Fibroblast of peridontal ligament (primary cell): ENCODE data around the gene TMEM250.
A peak's percentile ranks its signal among the peaks of the same experiment; 100 is the strongest.
"Not testable (repeated sequence)": the region's sequence is repeated elsewhere in the genome, so short reads cannot be mapped to it uniquely, and the experiment has no call there.

Experiments used
- DNase-seq: peaks from one replicate; pipeline ENCODE4 v3.0.0-alpha.2; 2010; ENCODE audit errors: extremely low read depth

The TMEM250 gene

DNA sequence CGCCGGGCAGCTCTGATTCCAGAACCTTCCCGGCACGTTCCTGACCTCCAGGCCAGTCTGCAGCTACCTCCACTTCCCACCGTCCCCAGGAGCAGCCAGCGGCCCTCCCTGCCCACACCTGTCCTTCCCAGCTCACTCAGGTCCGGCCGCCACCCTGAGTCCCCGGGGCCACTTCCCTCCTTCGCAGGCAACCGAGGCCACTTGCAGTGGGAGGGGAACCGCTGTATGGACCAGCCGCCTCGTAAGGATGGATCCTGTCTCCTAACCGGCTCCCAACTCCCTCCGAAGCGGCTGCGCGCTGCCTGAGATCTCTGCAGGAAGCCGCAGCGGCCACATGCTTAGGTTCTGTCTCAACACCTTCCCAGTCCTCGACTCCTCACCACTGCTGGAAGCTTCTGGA is 7.5 kb downstream of the TMEM250 start:
- no peak for DNase-seq

- no peak for DNase-seq
These were observed 8.3 kb downstream of the TMEM250 start for GRCh38 chr9:136110082-136111061.

GRCh38 chr9:136109351-136110081 is 9.2 kb downstream of the TMEM250 start:
- peak; percentile 82 for DNase-seq

DNA sequence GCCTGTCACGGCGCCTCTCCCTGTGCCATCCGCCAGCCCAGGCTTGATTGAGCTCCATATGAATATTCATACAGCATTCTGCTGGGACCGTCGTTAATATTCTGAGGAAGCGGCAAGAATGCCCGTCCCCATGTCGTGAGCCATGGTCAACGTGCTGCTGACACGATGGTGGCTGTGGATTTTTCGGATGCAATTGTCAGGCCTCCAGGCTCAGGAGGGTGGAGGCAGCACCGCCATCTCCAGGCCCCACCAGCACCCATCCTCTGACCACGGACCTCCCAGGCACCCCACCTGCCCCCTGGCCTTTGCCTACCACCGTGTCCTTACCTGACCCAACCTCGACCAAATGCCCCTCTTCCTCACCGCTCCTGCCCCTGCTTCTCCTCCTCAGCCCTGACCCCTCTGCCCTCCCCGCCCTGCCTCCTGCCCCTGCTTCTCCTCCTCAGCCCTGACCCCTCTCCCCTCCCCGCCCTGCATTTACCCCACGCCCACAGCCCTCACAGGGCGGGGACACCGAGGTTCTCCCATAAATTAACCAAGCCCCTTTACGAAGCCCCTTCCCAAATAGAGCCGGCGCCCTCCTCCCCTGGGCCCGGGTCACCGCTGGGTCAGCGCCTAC is 9.9 kb downstream of the TMEM250 start:
- DNase-seq, result no peak

GRCh38 chr9:136107953-136108647 is 10.6 kb downstream of the TMEM250 start:
- DNase-seq, result no peak

GRCh38 chr9:136107155-136107952 is 11.3 kb downstream of the TMEM250 start:
- no peak for DNase-seq

DNA sequence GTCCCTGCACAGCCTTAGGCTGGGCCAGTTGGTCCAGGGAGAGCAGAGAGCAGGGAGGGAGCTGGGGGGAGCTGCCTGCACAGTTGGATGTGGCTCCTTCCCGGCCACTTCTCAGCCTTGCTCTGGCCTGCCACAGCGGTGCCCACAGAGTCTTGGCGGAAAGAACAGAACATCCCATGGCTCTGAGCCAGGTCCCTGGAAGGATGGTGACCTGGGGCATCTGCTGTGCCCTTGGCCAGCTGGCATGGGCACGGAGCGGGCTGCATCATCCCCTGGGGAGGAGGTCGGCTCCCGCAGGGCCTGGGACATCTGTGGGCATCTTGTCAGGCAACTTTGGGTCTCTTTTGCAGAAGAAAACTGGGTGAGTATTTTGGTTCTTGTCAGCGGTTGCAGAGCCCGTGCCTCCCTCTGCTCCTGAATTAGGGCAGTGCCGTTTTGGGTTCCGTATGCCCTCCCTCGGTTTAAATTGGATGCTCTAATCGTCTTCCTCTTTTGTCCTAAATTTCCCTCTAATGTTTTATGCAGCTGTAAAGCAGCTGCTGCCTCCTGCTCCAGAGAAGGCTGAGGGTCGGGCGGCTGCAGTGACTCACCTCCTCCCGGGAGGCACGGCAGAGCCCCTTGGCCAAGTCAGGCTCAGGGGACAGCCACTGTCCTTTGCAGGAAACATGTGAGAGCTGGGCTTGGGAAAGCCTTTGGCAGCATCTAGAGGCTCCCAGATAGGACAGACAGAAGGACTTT is 13.1 kb downstream of the TMEM250 start:
- no peak for DNase-seq

- no peak for DNase-seq
These were observed 13.8 kb downstream of the TMEM250 start for GRCh38 chr9:136104916-136105315.

DNA sequence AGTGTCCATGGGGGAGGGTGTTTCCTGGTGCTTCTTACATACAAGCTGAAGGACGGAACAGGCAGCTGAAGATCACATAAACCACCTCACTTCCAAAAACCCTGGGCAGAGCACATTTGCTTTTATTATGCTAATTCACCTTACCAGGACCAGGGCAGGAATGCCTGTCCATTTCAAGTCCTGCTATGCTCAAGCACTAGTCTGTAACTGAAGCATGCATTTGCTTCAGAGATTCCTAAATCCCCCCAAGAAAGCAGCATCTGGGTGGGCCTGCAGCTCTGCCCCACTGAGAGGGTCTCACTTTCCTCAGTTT is 14.2 kb downstream of the TMEM250 start:
- DNase-seq, result no peak

DNA sequence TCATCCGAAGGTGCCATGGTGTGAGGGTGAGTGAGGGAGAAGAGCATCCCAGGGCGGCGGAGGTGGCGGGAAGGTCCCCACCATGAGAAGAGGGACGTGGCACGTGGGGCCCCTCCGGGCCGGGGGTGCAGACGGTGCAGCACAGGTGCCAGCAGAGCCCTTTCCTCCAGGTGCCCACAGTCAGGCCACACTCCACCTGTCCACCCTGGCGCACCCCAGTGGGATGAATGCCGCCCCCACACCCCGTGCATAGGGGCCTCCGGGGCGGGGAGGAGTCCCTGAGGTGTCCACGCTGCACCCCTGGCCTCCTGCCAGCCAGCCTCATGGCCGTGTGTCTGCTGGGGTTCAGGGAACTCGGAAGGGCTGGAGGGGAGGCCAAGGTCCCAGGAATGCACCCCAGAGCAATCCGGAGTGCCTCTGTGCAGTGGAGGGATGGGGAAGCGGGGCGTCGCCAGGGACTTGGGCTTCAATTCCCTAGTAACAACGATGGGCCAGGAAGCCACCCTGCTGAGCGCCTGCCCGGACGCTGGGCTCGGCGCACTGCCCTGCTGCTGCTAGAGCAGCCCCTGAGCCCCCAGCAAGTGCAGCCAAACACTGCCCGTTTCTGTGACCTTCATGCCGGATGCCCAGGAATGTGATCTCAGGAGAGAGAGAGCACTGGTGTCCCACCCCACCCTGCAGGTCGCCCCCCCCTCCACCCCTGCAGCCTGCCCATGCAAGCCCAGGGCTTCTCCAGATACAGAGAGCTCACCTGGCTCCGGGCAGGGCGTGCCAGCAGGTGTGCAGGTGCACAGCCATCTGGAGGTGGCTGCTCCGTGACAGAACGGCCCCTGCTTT is 14.8 kb downstream of the TMEM250 start:
- DNase-seq, result no peak

DNA sequence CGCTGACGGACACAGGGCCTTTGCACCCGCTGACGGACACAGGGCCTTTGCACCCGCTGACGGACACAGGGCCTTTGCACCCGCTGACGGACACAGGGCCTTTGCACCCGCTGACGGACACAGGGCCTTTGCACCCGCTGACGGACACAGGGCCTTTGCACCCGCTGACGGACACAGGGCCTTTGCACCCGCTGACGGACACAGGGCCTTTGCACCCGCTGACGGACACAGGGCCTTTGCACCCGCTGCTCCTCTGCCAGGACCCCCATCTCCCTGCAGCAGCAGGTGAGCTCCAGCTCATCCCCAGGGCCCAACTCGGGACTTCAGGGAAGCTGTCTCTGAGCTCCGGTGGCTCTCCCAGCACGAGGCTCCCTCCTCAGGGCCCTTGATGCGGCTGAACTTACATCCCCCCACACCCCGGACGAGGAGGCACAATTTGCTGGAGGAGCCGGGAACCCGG is 17.0 kb downstream of the TMEM250 start:
- DNase-seq, result not testable (repeated sequence)

- no peak for DNase-seq
These were observed 17.7 kb downstream of the TMEM250 start for GRCh38 chr9:136100700-136101614.

DNA sequence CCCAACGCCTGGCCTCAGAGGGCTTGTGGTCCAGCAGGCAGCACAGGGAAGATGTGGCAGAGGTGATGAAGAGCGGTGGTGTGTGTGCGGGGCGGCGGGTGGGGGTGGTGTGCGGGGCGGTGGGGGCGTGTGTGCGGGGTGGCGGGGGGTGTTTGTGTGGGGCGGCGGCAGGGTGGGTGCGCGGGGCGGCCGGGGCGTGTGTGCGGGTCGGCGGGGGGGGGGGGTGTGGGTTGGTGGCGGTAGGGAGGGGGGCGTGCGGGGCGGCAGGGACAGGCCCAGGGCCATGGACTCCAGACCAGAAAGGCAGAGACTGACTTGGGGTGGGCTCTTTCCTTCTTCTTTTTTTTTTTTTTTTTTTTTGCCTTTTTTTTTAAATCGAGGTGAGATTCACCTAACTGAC is 19.1 kb downstream of the TMEM250 start:
- DNase-seq, result no peak

GRCh38 chr9:136098844-136099243 is 19.8 kb downstream of the TMEM250 start:
- DNase-seq, result no peak

GRCh38 chr9:136098210-136098609 is 20.5 kb downstream of the TMEM250 start:
- DNase-seq, result no peak

DNA sequence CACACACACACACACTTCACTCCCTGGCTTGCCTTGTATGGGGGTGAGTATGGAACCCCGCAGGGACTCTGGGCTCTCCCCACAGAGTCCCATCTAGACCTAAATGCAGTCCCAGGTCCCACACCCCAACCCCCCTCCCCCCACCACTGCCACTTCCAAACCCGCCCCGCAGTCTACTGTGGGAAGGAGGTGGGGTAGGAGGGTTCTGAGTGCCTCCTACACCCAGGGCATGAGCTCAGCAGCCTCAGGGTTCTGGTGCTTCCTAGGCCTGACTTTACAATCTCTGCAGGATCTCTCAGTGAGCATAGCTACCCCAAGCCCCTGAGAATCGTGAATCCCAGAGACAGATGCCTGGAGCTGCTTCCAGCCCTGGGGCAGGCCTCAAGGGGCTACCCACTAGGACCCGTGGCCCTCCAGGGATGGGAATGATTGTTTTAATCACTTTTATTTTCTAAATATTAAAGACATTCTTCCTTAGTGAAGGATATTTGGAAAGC is 22.1 kb downstream of the TMEM250 start:
- DNase-seq, result no peak

GRCh38 chr9:136095070-136096058 is 23.3 kb downstream of the TMEM250 start, which contains the start of gene NACC2:
Gene NACC2, minus strand, starts transcription at chr9:136095289. Its CDS starts 44,768 bp downstream, at chr9:136050521.
- DNase-seq, result peak; percentile 33
